Kidney glomerular epithelial cell (primary cell): ENCODE results near the gene SDK1.
"Not testable (repeated sequence)": the region's sequence is repeated elsewhere in the genome, so short reads cannot be mapped to it uniquely, and the experiment has no call there.

Source experiments
- DNase-seq: peaks from one replicate; lab custom pipeline; 2025; lab: John Stamatoyannopoulos, UW

The SDK1 gene

DNA sequence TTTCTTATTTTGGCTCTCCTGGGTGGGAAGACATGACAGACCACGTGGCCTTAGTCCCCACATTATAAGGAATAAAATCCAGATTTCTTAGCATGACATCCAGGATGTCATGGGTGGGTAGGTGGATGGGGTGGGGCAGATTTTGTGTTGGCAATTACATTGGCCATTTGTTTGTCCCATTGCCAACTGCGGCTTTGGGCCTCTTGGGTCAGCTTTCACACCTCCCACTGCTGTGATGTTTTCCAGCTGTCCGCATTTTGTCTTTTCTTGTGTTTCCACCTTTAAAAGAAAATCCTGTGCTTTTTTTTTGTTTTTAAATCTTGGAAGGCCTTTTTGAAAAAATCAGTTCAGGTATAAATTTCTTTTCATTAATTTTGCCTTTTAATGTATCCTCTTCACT, 237.0 kb downstream of the SDK1 start:
- DNase-seq: no peak

GRCh38 chr7:3540456-3541220, 239.6 kb downstream of the SDK1 start:
- DNase-seq: no peak

DNA sequence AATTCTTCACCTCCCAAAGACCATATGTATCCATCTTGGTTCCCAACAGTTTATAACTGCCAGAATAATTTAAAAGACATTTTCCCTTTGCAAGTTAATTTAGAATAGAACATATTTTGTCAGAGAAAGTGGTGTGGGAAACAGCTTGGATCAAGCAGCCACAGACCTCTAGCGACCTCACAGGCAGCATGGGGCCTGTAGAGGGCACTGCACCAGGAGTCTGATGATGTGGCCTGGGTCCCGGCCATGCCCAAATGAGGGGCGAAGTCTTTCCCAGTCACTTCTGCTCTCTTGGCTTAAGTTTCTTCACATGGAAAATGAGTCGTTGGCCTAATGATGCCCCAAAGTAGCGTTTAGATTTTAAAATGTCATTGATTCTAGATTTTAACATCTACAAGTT, 243.2 kb downstream of the SDK1 start:
- no peak for DNase-seq

- DNase-seq: no peak
These were observed 247.8 kb downstream of the SDK1 start for GRCh38 chr7:3548815-3549214.

GRCh38 chr7:3549601-3550000, 248.5 kb downstream of the SDK1 start:
- DNase-seq: no peak

DNA sequence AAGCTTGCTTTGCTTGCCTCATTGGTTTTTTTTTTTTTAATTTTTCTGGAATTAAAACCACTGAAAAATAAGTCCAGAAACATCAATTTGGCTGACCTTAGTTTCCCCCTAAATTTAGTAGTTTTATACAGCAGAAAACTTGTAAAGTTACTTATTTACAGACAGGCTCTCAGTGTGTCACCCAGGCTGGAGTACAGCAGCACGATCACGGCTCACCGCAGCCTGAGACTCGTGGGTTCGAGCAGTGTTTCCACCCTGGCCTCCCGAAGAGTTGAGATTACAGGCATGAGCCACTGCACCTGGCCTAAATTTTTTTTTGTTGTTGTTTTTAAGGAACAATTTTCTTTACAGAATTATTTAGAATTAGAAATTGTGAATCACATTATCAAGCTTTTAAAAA, 250.5 kb downstream of the SDK1 start:
- DNase-seq: no peak

DNA sequence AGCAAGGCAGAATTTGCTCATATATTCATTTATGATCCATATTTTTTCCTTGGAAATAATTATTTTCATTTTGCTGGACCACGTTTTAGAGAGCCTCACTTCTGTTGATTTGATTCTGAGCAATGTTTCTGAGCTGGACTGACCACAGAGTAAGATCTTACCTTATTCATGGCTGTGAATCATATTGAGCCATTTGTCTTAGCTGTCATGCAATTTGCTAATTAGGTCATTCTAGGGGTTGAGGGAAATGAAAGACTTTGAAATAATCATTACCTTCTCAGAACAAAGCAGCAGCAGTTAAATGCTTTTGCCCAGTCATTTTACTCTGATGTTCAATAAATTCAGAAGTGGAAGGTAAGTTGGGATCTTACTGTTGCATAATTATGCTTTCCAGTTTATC, 251.4 kb downstream of the SDK1 start:
- peak; percentile 39 for DNase-seq

DNA sequence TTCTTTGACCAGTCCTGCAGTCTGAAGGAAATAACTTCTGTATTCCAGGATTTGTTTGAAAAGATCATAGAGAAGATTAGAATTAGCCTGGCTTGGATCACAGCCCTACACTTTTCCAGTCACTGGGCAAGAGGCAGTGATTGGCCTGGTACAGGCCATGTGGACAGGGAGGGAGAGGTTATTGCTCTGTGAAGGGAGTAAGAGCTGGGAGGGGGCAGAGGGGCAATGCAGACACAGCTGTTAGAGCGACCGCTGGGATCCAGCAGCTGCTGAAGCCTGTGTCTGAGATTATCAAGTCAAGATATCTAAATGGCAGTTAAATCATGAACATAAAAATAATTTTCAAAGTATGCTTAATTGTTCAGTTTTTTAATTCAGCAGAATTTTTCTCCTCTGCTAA, 257.3 kb downstream of the SDK1 start:
- DNase-seq: no peak

- DNase-seq: peak; percentile 75
These were observed 258.2 kb downstream of the SDK1 start for GRCh38 chr7:3559278-3559677.

GRCh38 chr7:3560495-3560894, 259.4 kb downstream of the SDK1 start:
- DNase-seq: no peak

GRCh38 chr7:3561932-3562331, 260.9 kb downstream of the SDK1 start:
- no peak for DNase-seq

GRCh38 chr7:3564231-3564630, 263.2 kb downstream of the SDK1 start:
- DNase-seq: no peak

GRCh38 chr7:3568516-3568915, 267.5 kb downstream of the SDK1 start:
- no peak for DNase-seq

- DNase-seq: no peak
These were observed 268.6 kb downstream of the SDK1 start for GRCh38 chr7:3569643-3570042.

- no peak for DNase-seq
These were observed 272.1 kb downstream of the SDK1 start for GRCh38 chr7:3573151-3573550.

DNA sequence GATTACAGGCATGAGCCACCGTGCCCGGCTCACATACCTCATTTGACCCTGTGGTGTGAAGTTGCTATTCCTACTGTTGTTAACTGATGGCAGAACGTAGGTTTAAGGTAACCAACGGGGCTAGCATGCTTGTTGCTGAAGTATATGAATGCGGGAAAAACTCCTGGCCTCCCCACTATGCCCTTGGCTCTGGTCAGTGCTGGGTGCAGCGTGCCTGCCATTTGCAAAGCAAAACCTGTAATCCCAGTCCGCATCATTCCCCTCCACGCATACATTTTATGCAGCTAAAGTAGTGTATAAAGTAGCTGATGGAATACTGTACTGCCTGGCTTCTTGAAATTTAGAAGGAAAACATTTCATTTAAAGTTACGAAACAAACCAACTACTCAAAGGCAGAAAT, 273.3 kb downstream of the SDK1 start:
- DNase-seq: no peak

- DNase-seq: no peak
These were observed 274.9 kb downstream of the SDK1 start for GRCh38 chr7:3575753-3576531.

DNA sequence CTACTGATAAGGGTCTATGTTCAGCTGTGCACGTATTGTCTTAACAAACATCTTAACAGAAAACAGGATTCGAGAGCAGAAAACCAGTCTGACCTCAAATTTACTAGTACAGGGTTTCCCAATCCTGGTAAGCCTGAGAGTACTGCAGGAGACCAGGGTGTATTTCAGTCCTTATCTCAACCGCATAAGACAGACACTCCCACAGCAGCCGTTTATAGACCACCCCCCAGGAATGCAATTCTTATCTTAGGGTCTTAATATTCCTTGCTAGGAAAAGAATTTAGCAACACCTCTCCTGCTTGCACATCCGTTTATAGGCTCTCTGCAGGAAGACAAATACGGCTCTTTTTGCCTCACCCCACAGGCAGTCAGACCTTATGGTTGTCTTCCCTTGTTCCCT, 277.3 kb downstream of the SDK1 start:
- no peak for DNase-seq

GRCh38 chr7:3579638-3580219, 278.7 kb downstream of the SDK1 start:
- DNase-seq: no peak

GRCh38 chr7:3582145-3582544, 281.1 kb downstream of the SDK1 start:
- DNase-seq: not testable (repeated sequence)

GRCh38 chr7:3585826-3586225, 284.8 kb downstream of the SDK1 start:
- no peak for DNase-seq

- DNase-seq: no peak
These were observed 287.3 kb downstream of the SDK1 start for GRCh38 chr7:3588341-3588740.

GRCh38 chr7:3589752-3590151, 288.7 kb downstream of the SDK1 start:
- no peak for DNase-seq
